Measurements from ENCODE around the gene HNF1B. TPM values are rescaled to one million over a fixed set of nuclear protein-coding genes. Genes with fewer than 3 reads are reported as not detected.

HNF1B gene
- total and polyA plus RNA-seq, 4 donors = 4.1 to 18.9 (median 12.4) TPM

- no peak overlapping the region for H3K9ac ChIP-seq (ENCODE audit: insufficient read depth in 1 of 2, low read length in 2 of 2)
- DNase-seq = no peak
- no peak overlapping the region for H3K4me3 ChIP-seq
- no peak for TF ChIP-seq CTCF (IDR thresholded peaks at IDR 0.05; ENCODE audit: control extremely low read depth, extremely low read depth)
- H3K36me3 ChIP-seq (ENCODE audit: control insufficient read depth in 4 of 4, insufficient read depth in 4 of 4, low read length in 4 of 4) = no peaks in the 10 kb centered on the region
- no peak overlapping the region for H3K27ac ChIP-seq (ENCODE audit: low read depth in 1 of 2, low read length in 1 of 2)
- peaks cover 0 to 9% (median 5%) of the 10 kb centered on the region in 5 donors for H3K4me1 ChIP-seq (ENCODE audit: control insufficient read depth in 5 of 5, insufficient read depth in 5 of 5, low read length in 5 of 5)
- peaks cover 0 to 2% (median 0%) of the 10 kb centered on the region in 4 donors for H3K9me3 ChIP-seq (ENCODE audit: control insufficient read depth in 4 of 4, insufficient read depth in 3 of 4, low read length in 3 of 4)
- no peaks in the 10 kb centered on the region for H3K27me3 ChIP-seq (ENCODE audit: control insufficient read depth in 3 of 3, insufficient read depth in 3 of 3, low read length in 2 of 3)
- no peak for ATAC-seq (ENCODE audit: insufficient read depth, low FRiP score)
- WGBS, 2 donors = 59 to 62% methylated on average over 4 of the region's 4 CpGs
Observed at GRCh38 chr17:37720989-37721388, 23.9 kb downstream of the HNF1B start.

GRCh38 chr17:37719866-37720265 lies 25.0 kb downstream of the HNF1B start:
- H3K4me3 ChIP-seq = no peak overlapping the region
- peaks cover 0 to 9% (median 3%) of the 10 kb centered on the region in 5 donors for H3K4me1 ChIP-seq (ENCODE audit: control insufficient read depth in 5 of 5, insufficient read depth in 5 of 5, low read length in 5 of 5)
- no peak overlapping the region for H3K9ac ChIP-seq (ENCODE audit: insufficient read depth in 1 of 2, low read length in 2 of 2)
- no peaks in the 10 kb centered on the region for H3K27me3 ChIP-seq (ENCODE audit: control insufficient read depth in 3 of 3, insufficient read depth in 3 of 3, low read length in 2 of 3)
- peaks cover 0 to 2% (median 0%) of the 10 kb centered on the region in 4 donors for H3K9me3 ChIP-seq (ENCODE audit: control insufficient read depth in 4 of 4, insufficient read depth in 3 of 4, low read length in 3 of 4)
- no peaks in the 10 kb centered on the region for H3K36me3 ChIP-seq (ENCODE audit: control insufficient read depth in 4 of 4, insufficient read depth in 4 of 4, low read length in 4 of 4)
- H3K27ac ChIP-seq (ENCODE audit: low read depth in 1 of 2, low read length in 1 of 2) = no peak overlapping the region
- TF ChIP-seq CTCF (IDR thresholded peaks at IDR 0.05; ENCODE audit: control extremely low read depth, extremely low read depth) = no peak
- DNase-seq (no peak), ATAC-seq (ENCODE audit: insufficient read depth, low FRiP score) (no peak)
- 90 to 93% methylated on average over 4 of the region's 4 CpGs for whole genome bisulfite sequencing, 2 donors

- no peak for ATAC-seq (ENCODE audit: insufficient read depth, low FRiP score)
- TF ChIP-seq CTCF (IDR thresholded peaks at IDR 0.05; ENCODE audit: control extremely low read depth, extremely low read depth) = no peak
- no peak for DNase-seq
- no peak overlapping the region for H3K9ac ChIP-seq (ENCODE audit: insufficient read depth in 1 of 2, low read length in 2 of 2)
- WGBS, 2 donors = 76 to 85% methylated on average over 3 of the region's 3 CpGs
- no peaks in the 10 kb centered on the region for H3K27me3 ChIP-seq (ENCODE audit: control insufficient read depth in 3 of 3, insufficient read depth in 3 of 3, low read length in 2 of 3)
- peak overlapping the region in 1 of 2 donors; percentile 4 for H3K27ac ChIP-seq (ENCODE audit: low read depth in 1 of 2, low read length in 1 of 2)
- H3K4me3 ChIP-seq = no peak overlapping the region
- H3K36me3 ChIP-seq (ENCODE audit: control insufficient read depth in 4 of 4, insufficient read depth in 4 of 4, low read length in 4 of 4) = no peaks in the 10 kb centered on the region
- H3K9me3 ChIP-seq (ENCODE audit: control insufficient read depth in 4 of 4, insufficient read depth in 3 of 4, low read length in 3 of 4) = peaks cover 0 to 2% (median 0%) of the 10 kb centered on the region in 4 donors
- peaks cover 0 to 9% (median 3%) of the 10 kb centered on the region in 5 donors for H3K4me1 ChIP-seq (ENCODE audit: control insufficient read depth in 5 of 5, insufficient read depth in 5 of 5, low read length in 5 of 5)
Observed at GRCh38 chr17:37718324-37719048, 26.4 kb downstream of the HNF1B start.

All from lung (tissue), 12 donors.